HG02610 (cell line): ENCODE results near the gene UBAC1.
"Not testable (repeated sequence)": the region's sequence is repeated elsewhere in the genome, so short reads cannot be mapped to it uniquely, and the experiment has no call there.

Source experiments
- ATAC-seq: cut with Tn5 transposase; IDR thresholded peaks from one replicate; pipeline ENCODE4 v1.9.1; 2021; ENCODE audit warnings: mild to moderate bottlenecking, moderate library complexity; ENCODE audit not compliant: unreplicated experiment

Gene UBAC1

DNA sequence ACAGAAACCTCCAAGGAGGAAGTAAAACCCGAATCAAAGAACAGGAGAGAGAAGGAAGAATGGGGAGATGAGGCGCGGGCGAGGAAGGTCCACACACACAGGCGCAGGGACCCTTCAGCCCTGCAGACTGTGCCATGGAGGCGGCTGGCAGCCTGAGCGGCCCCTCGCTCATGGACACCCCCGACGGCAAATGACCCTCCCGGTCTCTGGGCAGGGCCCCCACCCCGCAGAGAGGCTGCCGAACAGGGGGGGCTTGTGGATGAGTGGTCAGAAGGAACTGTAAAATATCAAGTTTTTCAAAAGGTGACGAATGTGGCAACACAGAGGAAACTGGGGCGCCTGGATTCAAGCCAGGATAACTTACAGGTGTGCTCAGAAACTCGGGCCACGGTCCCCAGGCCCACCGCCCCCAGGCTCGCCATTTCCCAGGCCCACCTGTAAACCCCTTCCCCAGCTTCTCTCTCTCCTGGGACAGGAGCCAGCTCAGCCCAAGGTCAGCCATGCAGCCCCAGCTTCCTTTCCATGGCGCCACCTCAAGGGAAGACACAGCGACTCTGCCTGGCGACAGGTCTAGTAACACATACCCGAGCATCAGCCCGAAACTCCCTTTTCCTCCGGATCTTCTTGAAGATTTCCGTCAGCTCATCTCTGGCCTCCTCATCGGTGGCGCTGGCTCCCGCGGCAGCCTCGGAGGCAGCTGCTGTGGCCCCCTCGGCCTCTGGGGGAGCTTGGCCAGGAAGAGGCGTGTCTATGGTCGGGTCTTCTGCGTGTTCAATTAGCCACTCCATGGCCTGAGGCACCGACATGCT, 16.5 kb downstream of the UBAC1 start:
- ATAC-seq, result no peak

DNA sequence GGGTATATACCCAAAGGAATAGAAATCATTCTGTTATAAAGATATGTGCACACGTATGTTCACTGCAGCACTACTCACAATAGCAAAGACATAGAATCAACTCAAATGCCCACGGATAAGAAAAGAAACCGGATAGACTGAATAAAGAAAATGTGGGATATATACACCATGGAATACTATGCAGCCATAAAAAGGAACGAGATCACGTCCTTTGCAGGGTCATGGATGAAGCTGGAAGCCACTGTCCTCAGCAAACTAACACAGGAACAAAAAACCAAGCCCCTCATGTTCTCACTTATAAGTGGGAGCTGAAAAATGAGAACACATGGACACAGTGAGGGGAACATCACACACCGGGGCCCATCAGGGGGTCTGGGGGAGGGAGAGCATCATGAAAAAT, 17.6 kb downstream of the UBAC1 start:
- not testable (repeated sequence) for ATAC-seq

DNA sequence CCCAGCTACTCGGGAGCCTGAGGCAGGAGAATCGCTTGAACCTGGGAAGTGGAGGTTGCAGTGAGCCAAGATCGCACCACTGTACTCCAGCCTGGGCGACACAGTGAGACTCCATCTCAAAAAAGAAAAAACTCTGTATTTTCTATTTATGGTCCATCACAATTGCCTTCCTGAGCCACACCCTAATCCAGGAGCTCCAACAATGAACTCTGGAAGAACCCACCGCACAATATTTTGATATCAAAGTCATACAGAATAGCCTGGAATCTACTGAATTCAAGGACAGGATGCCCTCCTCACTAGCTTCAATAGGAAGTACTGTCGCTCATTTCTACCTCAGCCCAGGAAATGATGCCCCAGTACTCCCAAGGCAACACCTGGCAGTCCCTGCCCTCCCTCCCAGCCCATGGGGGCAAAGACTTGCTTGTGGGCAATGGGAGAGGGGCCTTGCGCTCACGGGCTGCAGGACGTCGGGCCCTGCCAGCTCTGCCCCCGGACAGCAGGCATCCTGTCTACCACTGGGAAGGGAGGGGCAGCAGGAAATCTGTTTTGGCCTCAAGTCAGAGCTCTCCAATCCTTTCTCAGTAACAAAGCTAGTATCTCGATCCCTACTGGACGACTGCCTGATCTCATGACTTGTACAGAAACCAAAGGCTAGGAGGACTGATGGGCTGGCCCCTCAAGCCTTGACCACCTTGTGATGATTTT, 19.7 kb downstream of the UBAC1 start:
- ATAC-seq, result no peak

- no peak for ATAC-seq
These were observed 21.6 kb downstream of the UBAC1 start for GRCh38 chr9:135939351-135940265.

- ATAC-seq, result no peak
These were observed 23.4 kb downstream of the UBAC1 start for GRCh38 chr9:135937521-135938489.

GRCh38 chr9:135933114-135933513, 28.1 kb downstream of the UBAC1 start:
- ATAC-seq, result no peak

DNA sequence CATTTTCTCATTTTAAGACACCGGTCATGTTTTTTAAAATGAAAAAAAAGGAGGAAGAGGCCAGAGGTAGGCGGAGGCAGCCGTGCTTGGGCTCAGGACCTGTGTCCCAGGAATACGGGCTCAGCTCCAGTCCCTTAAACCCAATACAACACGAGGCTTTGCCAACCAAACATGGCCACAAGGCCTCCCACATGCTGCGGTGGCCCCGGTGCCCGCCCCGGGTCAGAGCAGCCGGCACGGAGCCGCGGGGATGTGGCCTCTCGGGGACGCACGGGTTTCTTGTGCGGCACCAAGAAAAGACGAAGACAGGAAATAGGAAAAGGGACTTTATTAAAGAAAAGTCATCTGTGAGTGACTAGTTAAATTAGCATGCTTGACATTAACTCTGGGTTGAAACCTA, 28.5 kb downstream of the UBAC1 start:
- no peak for ATAC-seq

- no peak for ATAC-seq
These were observed 29.8 kb downstream of the UBAC1 start for GRCh38 chr9:135931349-135931820.

DNA sequence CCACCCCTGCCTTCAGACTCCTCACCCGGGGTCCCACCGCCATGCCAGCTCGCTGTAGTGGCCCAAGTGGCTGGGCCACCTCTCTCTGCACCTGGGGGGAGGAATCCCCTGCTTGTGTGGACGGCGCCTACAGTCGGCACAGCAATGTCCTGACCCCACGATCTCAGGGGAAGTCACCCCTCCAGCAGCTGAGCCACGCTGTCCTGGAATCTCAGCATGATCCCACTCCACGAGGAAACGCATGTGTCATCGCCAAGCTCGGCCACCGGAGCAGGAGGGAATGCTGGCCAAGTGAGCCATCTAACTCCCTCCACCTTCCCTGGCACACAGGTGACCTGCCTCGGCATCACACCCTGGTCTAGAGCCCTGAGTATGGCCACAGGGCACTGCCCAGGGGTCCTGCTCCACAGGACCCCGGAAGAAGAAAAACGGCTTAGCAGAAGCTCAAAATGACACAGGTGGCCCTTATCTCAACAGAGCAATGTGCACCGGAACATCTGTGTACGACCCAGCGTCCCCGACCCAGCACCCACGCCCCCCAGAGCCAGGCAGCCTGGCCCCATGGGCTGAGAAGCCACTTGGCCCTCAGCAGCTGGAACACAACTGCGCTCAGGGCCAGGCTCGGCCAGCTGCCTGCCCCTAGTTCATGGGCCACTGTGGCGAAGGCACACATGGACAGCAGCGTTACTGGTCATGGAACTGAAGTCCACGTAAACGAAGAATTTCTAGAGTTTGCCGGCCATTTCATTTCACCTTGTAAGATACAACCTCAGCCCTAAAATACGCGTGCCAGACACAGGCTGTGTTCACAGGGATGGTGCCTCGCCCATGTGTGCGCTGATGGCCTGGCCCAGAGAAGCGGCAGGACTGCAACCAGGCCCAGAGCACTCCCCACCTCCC, 30.5 kb downstream of the UBAC1 start:
- ATAC-seq, result no peak

DNA sequence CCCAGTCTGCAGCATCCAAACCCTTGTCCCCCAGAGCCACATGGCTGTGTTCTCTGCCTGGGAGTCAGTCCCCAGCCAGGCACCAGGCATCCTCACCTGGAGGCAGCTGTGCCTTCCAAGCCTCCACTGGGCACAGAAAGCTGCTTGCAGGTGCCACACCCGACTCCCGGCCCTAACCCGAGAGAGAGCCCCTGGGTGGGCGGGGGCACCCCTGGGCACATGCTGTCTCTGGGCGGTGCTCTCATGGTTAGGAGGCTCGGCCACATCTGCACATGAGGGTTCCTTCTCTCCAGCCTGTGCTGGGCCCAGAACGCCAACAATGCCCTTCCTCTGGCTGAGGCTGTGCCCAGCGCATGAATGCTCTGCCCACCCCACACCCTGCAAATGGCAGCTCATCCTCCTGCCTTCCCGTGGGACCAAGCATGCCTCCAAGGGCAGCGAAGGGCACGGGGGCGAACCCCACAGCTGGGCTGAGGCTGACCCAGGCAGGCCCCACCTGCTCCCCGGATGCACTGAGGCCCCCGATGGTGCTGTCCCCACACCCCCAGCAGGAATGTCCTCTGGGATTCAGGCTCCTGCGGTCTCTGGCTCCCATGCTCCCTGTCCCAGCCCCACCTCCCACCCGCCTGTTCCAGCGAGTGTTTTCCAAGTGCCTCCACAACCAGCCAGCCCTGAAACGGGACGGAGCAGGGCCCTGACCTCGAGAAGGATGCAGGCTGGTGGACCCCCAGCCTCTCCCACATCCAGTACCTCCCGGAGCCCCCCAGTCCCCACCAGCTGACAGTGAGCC, 31.3 kb downstream of the UBAC1 start:
- no peak for ATAC-seq

- no peak for ATAC-seq
These were observed 32.2 kb downstream of the UBAC1 start for GRCh38 chr9:135928731-135929655.

GRCh38 chr9:135928074-135928730, 33.0 kb downstream of the UBAC1 start:
- ATAC-seq, result no peak

DNA sequence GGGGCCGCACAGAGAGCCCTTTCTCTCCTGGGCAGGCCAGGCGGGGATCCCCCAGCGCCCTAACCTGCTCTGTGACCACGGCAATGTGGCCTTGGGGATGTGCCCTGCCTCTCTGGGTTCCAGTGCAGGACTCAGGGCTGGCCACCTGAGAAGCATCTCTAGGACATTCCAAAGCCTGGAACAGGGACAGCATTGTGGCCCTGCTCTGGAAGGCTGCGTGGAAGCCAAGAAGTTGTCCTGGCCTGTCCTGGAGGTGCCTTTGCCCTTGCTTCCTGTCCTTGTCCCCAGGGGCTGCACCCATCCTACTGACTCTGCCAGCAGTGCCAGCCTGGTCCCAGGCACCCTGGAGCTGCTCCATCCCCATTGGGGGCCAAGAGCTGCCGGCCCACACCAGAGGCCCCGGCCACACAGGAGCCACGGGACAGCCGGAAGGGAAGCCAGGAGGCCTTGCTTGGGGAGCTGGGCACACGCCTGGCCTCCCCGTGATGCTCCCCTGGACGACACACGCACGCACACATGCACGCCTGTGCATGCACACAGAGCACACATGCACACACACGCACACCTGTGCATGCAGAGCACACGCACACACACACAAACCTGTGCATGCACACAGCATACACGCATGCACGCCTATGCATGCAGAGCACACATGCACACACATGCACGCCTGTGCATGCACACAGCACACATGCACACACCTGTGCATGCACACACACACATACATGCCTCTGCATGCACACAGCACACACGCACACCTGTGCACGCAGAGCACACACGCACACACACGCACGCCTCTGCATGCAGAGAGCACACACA, 33.8 kb downstream of the UBAC1 start:
- ATAC-seq, result no peak

DNA sequence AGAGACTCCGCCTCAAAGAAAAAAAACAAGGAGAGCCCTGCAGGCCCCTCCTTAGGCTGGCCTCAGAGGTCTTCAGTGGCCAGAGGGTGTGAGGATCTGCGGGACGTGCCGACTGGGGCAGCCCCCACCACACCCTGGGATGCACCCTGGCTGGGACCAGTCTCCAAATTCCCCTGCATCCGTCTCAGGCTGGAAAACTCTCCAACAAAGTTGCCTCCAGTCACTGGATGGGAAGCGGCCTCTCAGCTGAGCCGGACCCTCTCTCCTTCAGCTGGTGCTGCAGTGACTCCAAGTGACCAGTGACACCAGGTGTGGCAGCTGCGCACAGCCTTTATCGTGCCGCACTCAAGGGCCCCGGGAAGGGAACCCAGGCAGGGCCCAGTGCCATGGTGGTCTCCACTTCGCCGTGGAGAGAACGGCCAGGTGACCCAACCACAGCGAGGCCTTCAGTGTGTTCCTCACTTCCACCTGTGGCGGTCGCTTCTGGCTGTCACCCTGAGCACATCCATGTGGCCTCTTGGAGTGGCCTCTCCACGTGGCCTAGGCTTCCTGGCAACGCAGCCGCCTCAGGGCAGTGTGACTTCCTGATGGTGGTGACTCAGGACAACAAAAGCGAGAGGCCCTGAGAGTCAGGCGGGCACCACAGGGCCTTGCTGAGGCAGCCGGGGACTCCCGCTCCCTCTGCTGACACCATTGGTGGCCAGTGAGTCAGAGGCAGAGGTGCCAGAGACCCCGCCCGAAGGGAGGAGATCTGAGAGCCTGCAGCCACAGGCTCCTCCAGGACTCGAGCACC, 34.6 kb downstream of the UBAC1 start:
- ATAC-seq, result no peak
